Measurements from ENCODE around the gene ADO. TPM values are rescaled to one million over a fixed set of nuclear protein-coding genes. Genes with fewer than 3 reads are reported as not detected.
A peak's percentile ranks its signal among the peaks of the same experiment; 100 is the strongest.

Gene ADO
- total RNA-seq, result 10 to 100 TPM; 11.5 to 15.4 TPM

DNA sequence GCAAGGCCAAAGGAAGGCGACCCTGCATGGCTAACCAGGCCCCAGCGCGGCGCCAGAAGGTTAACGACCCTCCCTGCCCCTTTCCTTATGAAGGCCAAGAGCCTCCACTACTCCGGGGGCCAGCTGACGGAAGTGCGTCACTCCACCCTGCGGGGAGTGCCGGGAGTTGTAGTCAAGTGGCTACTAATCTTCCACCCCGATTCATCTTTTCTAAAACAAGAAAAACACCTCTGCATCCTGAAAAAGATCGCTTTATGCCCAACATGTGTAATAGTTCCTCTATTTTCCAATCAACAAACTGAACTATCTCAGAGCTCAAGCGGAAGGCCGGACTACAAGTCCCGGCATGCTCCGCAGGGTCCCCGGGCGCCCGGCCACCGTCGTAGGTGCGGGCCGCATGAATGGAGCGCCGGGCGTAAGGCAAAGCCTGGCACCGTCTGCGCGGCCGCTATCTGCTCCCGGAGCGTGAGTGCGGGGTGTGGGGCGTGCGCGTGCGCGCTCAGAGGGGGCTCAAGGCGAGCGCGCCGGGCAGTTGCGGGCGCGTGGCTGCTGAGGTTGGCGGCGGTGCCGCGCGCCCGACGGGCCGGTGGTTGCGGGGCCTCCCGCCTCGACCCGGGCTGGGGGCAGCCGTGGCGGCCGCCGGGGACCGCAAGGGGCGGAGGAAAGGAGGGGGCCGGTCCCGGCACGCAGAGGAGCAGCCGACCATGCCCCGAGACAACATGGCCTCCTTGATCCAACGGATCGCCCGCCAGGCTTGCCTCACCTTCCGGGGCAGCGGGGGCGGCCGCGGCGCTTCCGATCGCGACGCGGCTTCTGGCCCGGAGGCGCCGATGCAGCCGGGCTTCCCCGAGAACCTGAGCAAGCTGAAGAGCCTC is at the start of gene ADO:
Gene ADO, plus strand, starts transcription at position 365 of the 875 bp plus-strand sequence. Its CDS starts 340 bp downstream, at position 705.
- ATAC-seq (replicated peaks), result peak; percentile 87
- peak within 1 kb of the TSS; percentile 94 for H3K4me3 Mint-ChIP-seq
- H3K27me3 Mint-ChIP-seq, result no peaks in the 10 kb centered on the region
- H3K36me3 Mint-ChIP-seq (ENCODE audit: low read depth), result peaks cover 49% of the 10 kb centered on the region
- H3K9me3 Mint-ChIP-seq, result no peaks in the 10 kb centered on the region
- peak within 1 kb of the TSS; percentile 100 for H3K27ac Mint-ChIP-seq
- peaks cover 26% of the 10 kb centered on the region for H3K4me1 Mint-ChIP-seq

DNA sequence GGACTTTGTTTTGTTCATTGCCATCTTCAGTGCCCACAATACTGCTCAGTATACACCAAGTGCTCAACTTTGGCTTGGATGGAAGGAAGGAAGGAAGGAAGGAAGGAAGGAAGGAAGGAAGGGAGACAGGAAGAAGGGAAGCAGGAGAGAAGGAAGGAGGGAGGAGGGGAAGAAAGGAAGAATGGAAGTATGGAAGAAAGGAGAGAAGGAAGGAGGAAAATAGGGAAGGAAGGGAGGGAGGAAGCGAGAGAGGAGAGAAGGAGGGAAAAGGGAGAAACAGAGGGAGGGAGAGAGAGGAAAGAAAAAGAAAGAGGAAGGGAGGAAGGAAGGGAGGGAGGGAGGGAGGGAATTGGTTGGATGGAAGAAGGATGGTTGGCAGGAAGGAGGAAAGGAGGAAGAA is 49.6 kb upstream of the ADO start:
- no peak overlapping the region for H3K27ac Mint-ChIP-seq
- no peaks in the 10 kb centered on the region for H3K27me3 Mint-ChIP-seq
- no peak overlapping the region for H3K4me3 Mint-ChIP-seq
- H3K9me3 Mint-ChIP-seq, result no peaks in the 10 kb centered on the region
- H3K36me3 Mint-ChIP-seq (ENCODE audit: low read depth), result no peaks in the 10 kb centered on the region
- H3K4me1 Mint-ChIP-seq, result peaks cover 20% of the 10 kb centered on the region
- ATAC-seq (replicated peaks), result no peak

DNA sequence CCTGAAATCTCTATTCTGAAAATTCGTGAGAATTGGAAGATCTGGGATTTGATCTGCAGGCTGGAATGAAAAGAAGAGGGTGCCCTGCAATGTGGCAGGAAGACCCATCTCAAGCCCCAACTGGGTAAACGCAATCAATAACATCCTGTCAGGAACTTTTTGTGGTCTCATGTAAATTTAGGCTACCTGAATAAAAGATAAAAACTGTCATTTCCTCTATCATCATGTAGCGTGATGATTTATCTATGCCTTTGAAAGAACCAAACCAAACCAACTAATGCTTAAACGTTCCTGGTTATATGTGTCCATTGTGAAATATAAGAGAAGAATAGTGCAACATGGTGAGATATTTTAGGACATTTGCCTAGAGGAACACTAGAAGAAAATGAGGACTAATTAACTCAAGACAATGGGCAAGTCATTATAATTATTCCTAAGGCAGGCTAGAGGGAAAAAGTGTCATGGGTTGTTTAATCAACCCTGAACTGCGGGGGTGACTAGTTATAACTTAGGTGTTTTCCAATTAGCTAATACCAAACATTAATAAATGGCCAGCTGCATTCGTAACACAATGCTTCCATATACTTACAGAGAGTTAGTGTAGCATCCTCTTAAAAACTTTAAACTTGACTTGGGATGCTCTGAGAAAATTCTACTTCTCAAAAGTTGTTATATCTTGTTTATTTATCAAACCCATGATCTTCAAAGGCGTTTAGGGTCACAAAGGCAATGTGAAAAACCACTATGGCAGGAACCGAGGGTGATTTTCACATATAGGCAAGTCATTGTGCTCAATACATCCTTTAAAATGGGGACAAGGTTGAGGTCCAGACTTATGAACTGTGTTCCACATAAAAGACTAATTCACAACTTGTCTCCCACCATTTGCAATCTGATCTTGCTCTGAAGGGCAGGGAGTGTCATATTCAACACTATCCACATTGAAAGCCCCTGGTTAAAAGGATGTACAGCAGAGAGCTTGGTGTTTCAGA is 48.6 kb upstream of the ADO start:
- Mint-ChIP-seq H3K27ac (no peak overlapping the region), H3K27me3 (no peaks in the 10 kb centered on the region), H3K4me1 (peaks cover 20% of the 10 kb centered on the region), H3K4me3 (peak overlapping the region; percentile 51), H3K36me3 (ENCODE audit: low read depth) (no peaks in the 10 kb centered on the region), H3K9me3 (no peaks in the 10 kb centered on the region)
- peak; percentile 52 for ATAC-seq (replicated peaks)

DNA sequence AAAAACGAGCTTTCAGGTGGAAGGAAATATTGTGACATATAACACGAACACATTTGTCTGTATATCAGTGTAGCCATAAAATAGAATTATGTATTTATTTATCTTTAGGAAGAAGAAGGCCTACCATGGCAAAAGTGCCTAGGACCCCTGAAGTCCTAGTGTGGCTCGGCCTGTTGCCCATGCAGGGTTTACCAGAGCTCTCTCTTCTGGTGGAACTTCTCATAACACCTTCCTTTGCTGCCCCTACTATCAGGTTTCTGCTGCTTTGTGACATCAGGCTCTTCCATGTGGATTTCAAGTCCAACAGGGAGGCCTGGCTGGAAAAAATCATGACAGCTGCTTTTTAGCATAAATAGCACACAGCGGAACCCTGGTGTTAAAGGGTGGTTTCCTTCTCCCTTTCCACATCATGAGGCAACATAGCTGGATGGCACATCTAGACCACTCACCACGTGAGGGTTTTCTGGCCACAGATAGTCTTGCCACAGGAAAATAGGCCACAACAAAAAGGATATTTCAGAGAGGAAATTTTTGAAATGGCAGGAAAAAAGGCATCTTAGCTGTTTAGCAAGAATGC is 44.8 kb upstream of the ADO start:
- no peaks in the 10 kb centered on the region for H3K27me3 Mint-ChIP-seq
- peaks cover 17% of the 10 kb centered on the region for H3K4me1 Mint-ChIP-seq
- no peaks in the 10 kb centered on the region for H3K36me3 Mint-ChIP-seq (ENCODE audit: low read depth)
- H3K27ac Mint-ChIP-seq, result no peak overlapping the region
- no peak for ATAC-seq (replicated peaks)
- no peak overlapping the region for H3K4me3 Mint-ChIP-seq
- H3K9me3 Mint-ChIP-seq, result no peaks in the 10 kb centered on the region

DNA sequence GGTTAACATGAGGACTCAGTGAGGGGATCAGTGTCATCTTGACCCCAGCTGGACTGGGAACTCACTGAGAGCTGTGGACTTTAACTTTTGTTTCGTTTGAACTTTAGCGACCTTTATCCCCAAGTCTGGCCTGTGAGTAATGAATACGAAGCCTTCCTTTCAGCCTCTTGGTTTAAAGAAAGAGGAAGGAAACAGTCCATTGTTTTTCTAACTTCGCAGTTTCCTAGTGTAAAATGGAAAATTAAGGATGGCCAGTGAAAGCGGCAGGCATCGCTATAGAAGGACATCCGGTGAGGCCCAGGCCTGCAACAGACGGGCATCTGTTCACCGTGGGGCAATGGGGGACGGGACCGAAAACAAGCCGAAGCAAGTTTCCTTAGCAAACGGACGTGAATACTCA is 44.1 kb upstream of the ADO start:
- Mint-ChIP-seq H3K36me3 (ENCODE audit: low read depth) (no peaks in the 10 kb centered on the region), H3K9me3 (no peaks in the 10 kb centered on the region), H3K27ac (no peak overlapping the region), H3K4me3 (no peak overlapping the region), H3K4me1 (peaks cover 13% of the 10 kb centered on the region), H3K27me3 (no peaks in the 10 kb centered on the region)
- ATAC-seq (replicated peaks), result no peak

DNA sequence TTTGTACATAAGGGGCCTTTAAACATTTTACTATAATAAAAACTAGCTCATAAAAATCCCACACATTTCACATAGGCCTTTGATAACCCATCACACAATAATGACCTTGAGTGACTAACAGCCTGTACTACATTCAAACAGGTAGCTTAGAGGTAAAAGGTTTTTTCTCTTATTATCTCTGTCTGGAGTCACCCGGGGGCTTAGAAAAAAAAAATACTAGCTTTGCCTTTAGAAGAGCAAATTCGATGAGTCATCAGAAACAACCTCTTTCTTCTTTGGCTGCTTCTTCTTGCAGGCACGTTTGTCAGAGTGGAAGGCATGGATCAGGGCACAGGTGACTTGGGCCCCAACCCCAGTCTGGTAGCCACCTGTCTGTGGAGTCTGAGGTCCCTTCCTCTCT is 43.4 kb upstream of the ADO start:
- no peaks in the 10 kb centered on the region for H3K27me3 Mint-ChIP-seq
- no peak overlapping the region for H3K27ac Mint-ChIP-seq
- H3K4me1 Mint-ChIP-seq, result peaks cover 6% of the 10 kb centered on the region
- H3K9me3 Mint-ChIP-seq, result no peaks in the 10 kb centered on the region
- no peaks in the 10 kb centered on the region for H3K36me3 Mint-ChIP-seq (ENCODE audit: low read depth)
- no peak overlapping the region for H3K4me3 Mint-ChIP-seq
- ATAC-seq (replicated peaks), result no peak

DNA sequence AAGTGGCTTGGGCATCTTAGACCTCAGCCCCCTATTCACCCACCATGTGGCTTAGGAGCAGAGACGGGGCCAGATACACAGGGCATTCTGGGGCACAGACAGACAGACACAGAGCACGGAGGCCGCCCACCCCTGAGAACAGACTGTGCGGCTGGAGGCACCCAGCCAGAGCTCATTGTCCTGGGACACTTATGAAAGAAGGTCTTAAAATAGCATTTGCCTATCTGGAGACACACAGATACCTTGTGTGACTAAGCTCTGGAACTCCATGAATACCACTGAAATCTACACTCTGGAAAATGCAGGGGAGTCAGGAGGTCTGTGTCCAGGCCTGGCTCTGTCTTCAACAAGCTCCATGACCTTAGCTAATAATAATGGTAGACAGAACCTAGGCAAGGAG is 41.4 kb upstream of the ADO start:
- H3K9me3 Mint-ChIP-seq, result no peaks in the 10 kb centered on the region
- no peak for ATAC-seq (replicated peaks)
- H3K27ac Mint-ChIP-seq, result no peak overlapping the region
- H3K4me3 Mint-ChIP-seq, result no peak overlapping the region
- H3K36me3 Mint-ChIP-seq (ENCODE audit: low read depth), result no peaks in the 10 kb centered on the region
- no peaks in the 10 kb centered on the region for H3K4me1 Mint-ChIP-seq
- no peaks in the 10 kb centered on the region for H3K27me3 Mint-ChIP-seq

DNA sequence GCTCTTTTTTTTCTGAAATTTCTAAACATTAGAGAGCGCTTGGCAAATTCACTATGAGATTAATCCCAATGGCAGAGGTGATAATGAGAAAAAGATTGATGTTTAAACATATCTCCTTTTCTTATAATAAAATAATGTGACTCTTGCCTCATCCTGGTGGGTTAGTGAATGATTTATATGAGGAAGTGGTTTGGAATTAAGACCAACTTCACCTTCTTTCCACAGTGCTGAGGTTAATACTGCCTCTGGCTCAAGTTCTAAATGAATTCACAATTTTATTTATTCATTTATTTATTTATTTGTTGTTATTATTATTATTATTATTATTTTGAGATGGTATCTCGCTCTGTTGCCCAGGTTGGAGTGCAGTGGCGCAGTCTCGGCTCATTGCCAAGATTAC is 40.5 kb upstream of the ADO start:
- Mint-ChIP-seq H3K27ac (no peak overlapping the region), H3K36me3 (ENCODE audit: low read depth) (no peaks in the 10 kb centered on the region), H3K27me3 (no peaks in the 10 kb centered on the region), H3K4me3 (no peak overlapping the region), H3K9me3 (no peaks in the 10 kb centered on the region), H3K4me1 (no peaks in the 10 kb centered on the region)
- ATAC-seq (replicated peaks), result no peak

DNA sequence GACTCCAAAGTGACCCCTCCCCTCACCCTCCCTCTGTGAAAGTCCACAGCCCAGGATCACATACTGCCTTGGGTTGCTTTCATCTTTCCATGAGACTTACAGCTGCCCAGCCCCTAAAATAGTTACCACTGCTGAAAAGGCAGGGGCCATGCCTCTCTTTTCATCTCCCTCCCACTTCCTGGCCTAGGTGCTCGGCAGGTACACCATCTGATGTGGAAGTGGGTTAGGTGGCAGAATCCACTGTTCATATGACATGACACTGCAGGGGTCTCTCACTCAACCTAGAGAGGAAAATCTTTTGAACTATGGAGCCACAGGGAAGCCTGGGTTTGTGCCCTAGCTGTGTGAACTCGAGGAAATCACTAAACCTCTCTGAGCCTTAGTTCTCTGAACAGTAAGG is 38.8 kb upstream of the ADO start:
- no peaks in the 10 kb centered on the region for H3K27me3 Mint-ChIP-seq
- no peaks in the 10 kb centered on the region for H3K9me3 Mint-ChIP-seq
- no peaks in the 10 kb centered on the region for H3K4me1 Mint-ChIP-seq
- H3K27ac Mint-ChIP-seq, result no peak overlapping the region
- no peak for ATAC-seq (replicated peaks)
- no peak overlapping the region for H3K4me3 Mint-ChIP-seq
- H3K36me3 Mint-ChIP-seq (ENCODE audit: low read depth), result no peaks in the 10 kb centered on the region

DNA sequence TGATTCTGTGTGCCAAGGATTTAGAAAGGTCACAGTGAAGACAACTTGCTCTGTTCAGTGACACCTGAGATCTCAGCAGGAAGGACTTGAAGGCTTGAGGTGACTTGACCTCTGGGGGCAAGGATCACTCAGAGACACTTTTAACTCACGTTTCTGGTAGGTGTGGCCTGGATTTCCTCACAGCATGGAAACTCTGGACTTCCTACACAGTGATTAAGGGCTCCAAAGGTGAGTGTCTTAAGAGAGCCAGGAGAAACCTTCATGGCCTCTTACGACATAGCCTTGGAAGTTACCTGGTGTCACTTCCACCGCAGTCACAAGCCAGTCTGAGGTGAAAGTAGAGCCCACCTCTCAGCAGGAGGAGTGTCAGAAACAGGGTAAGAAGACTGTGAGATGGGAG is 38.1 kb upstream of the ADO start:
- H3K4me1 Mint-ChIP-seq, result no peaks in the 10 kb centered on the region
- no peak overlapping the region for H3K4me3 Mint-ChIP-seq
- no peaks in the 10 kb centered on the region for H3K9me3 Mint-ChIP-seq

DNA sequence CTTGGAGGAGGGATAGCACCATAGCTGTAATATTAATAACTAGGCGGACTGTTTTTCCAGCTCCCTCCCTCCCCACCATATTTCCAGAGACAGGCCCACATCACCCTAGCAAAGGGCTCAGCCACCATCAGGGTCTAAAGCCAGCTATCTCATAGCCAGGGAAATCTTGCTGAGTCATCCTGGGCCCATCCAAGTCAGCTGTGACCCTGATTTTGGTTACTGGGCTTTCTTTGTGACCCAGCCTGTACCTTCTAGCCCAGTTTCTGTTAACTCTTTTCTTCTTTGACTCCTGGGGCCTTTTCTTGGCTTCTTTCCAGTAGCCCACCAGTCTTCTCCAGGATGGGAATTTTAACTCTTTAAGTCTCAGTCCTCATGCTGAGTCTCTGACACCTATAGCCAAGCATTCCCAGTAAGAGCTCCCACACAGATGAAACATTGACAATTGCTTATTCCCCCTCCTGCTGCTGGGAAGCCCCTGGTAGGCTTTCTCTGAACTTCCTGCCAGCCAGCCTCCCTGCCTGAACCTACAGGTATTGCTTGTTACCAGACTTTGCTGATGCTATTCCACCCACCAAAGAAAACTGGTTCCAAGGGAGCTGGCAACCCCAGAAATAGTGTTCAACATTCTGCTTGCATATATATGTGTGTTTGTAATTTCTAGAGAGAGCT is 34.8 kb upstream of the ADO start:
- Mint-ChIP-seq H3K4me1 (no peaks in the 10 kb centered on the region), H3K36me3 (ENCODE audit: low read depth) (no peaks in the 10 kb centered on the region), H3K27me3 (peaks cover 4% of the 10 kb centered on the region), H3K4me3 (no peak overlapping the region), H3K9me3 (no peaks in the 10 kb centered on the region), H3K27ac (no peak overlapping the region)
- no peak for ATAC-seq (replicated peaks)

More for the DNA sequence above, 38.1 kb upstream of the ADO start:
- no peak for ATAC-seq (replicated peaks)
- Mint-ChIP-seq H3K36me3 (ENCODE audit: low read depth) (no peaks in the 10 kb centered on the region), H3K27ac (no peak overlapping the region), H3K27me3 (no peaks in the 10 kb centered on the region)

DNA sequence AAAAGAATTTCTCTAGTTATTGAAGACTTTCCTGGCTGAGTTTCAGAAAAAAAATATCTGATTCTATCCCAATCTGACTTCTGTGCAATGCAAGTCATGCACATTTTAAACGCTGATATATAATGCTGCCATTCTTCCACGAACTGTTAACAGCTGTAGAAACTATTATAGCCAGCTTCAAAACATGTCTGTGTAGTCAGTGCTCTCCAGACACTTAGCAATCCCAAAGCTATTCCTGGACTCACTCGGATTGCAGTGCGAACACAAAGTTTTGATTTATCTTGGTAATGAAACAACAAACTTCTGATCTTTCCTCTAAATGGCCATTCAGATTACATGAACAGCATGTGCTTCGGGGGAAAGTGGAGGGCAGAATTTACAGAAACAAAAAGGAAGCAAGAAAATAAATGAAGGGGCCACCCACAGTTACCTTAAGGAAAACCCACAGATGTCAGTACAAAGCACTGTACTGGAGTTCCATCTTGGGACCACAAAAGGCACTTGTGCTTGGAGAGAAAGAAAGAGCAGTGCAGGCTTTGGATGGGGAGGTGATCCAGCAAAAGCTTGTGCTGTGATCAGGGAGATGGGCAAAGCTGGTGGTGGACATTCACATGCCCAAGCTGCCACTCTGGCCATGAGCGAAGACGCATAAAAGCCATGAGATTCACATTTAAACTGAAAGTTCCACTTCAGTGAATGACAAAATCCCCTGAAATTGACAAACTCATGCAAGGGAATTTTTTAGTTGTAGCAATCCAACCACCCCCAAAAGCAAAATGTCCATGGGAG is 32.1 kb upstream of the ADO start:
- Mint-ChIP-seq H3K36me3 (ENCODE audit: low read depth) (no peaks in the 10 kb centered on the region), H3K27ac (no peak overlapping the region), H3K9me3 (no peaks in the 10 kb centered on the region), H3K4me1 (no peaks in the 10 kb centered on the region), H3K4me3 (no peak overlapping the region), H3K27me3 (peaks cover 4% of the 10 kb centered on the region)
- ATAC-seq (replicated peaks), result no peak

DNA sequence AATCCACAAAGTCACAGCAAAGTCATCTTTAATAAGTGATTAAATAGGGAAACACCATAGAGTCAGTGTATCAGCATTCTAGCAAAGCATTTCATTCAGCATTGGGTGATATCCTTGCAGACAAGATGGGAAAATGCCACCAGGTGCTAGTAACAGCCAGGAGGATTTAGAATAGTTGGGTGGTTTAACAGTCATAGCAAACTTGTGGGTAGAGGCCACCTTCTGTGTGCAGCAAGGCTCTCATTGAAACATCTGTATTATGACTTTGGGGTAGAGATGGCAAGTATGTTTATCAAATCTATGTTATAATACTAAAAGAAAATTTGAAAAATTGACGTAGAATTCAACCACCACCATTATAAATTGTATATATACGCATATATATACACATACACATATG is 26.4 kb upstream of the ADO start:
- no peak overlapping the region for H3K4me3 Mint-ChIP-seq
- H3K4me1 Mint-ChIP-seq, result peaks cover 10% of the 10 kb centered on the region
- no peaks in the 10 kb centered on the region for H3K9me3 Mint-ChIP-seq
- no peaks in the 10 kb centered on the region for H3K27me3 Mint-ChIP-seq
- H3K27ac Mint-ChIP-seq, result no peak overlapping the region
- no peaks in the 10 kb centered on the region for H3K36me3 Mint-ChIP-seq (ENCODE audit: low read depth)
- ATAC-seq (replicated peaks), result peak; percentile 50
